ENCODE measurements around the gene BCO1.
"Not testable (repeated sequence)": the region's sequence is repeated elsewhere in the genome, so short reads cannot be mapped to it uniquely, and the experiment has no call there.

BCO1 gene, protein sequence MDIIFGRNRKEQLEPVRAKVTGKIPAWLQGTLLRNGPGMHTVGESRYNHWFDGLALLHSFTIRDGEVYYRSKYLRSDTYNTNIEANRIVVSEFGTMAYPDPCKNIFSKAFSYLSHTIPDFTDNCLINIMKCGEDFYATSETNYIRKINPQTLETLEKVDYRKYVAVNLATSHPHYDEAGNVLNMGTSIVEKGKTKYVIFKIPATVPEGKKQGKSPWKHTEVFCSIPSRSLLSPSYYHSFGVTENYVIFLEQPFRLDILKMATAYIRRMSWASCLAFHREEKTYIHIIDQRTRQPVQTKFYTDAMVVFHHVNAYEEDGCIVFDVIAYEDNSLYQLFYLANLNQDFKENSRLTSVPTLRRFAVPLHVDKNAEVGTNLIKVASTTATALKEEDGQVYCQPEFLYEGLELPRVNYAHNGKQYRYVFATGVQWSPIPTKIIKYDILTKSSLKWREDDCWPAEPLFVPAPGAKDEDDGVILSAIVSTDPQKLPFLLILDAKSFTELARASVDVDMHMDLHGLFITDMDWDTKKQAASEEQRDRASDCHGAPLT

GRCh38 chr16:81238296-81239011 is at the start of gene BCO1:
BCO1 (plus strand) TSS chr16:81238689; CDS start chr16:81238909, 220 bp downstream.
- DNase-seq, result peak in 1 of 2 experiments; percentile 6

- DNase-seq, result no peak
Observed at GRCh38 chr16:81189100-81189664, 49.3 kb upstream of the BCO1 start.

- DNase-seq, result no peak
Observed at GRCh38 chr16:81190667-81191066, 47.8 kb upstream of the BCO1 start.

DNA sequence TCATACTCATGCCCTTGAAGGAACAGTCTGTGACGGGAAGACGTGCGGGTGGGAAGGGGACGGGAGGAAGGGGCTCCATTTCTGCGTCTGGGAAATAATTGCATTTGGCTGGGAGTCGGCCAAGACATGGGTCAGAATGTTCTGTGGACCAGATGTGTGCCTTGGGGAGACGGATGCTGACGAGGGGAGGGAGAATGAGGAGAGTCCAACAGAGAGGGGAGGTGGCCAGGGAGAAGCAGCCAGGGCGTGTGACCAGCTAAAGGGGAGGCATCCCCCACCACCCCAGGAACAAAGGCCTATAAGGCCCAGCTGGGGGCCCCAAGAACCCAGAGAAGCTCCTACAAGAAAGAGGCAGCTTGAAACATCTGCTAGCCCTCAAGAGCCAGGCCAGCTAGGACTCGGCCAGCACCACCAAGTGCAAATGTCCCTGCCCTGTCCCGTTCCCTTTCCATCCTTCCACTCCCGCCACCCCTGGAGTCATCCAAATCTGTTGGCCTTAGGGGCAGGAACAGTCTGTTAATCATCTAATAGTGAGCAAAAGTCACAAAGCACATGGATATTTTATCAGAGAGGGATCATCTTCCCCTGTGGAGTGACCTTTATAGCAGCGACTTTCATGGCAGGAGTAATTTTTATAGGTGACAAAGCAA is 42.5 kb upstream of the BCO1 start:
- no peak for DNase-seq

DNA sequence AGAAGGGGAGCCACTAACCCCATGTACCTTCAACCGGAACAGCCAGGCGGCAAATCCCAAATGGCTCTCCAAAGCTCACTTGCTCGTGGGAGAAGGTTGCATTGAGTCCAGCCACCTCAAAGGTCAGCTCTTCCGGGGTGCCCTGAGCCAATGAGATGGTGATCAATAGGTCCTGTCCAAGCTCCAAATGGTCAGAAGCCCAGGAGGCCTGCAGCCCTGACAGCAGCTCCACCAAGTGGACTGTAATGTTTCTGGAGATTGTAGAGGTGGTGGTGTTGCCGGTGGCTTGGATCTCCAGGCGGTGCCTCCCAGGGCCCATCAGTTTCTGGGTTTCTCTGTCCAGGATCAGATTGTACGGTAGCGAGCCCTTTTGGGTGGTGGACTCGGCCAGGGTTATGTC is 39.9 kb upstream of the BCO1 start:
- no peak for DNase-seq

DNA sequence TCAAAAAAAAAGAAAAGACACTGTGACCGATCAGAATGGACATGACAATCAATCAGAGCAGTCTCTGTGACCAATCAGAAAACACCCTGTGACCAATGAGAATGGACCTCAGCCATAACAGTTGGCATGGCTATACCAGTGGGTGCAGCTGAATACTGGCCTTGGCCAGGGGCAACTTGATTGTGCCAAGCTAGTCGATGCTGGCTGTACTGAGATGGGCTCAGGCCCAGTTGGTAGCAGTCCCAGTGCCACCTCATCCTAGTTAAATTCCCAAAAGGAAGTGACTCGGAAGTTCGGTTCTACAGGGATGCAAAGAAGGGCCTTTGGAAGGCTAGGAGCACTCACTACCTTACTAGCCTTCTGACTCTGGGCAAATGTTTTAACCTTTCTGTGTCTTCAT is 37.2 kb upstream of the BCO1 start:
- DNase-seq, result no peak

- peak; percentile 6 to 43 for DNase-seq
Observed at GRCh38 chr16:81204798-81205680, 33.5 kb upstream of the BCO1 start.

GRCh38 chr16:81207076-81207475 is 31.4 kb upstream of the BCO1 start:
- DNase-seq, result no peak

- peak; percentile 26 to 62 for DNase-seq
Observed at GRCh38 chr16:81210807-81211206, 27.7 kb upstream of the BCO1 start.

DNA sequence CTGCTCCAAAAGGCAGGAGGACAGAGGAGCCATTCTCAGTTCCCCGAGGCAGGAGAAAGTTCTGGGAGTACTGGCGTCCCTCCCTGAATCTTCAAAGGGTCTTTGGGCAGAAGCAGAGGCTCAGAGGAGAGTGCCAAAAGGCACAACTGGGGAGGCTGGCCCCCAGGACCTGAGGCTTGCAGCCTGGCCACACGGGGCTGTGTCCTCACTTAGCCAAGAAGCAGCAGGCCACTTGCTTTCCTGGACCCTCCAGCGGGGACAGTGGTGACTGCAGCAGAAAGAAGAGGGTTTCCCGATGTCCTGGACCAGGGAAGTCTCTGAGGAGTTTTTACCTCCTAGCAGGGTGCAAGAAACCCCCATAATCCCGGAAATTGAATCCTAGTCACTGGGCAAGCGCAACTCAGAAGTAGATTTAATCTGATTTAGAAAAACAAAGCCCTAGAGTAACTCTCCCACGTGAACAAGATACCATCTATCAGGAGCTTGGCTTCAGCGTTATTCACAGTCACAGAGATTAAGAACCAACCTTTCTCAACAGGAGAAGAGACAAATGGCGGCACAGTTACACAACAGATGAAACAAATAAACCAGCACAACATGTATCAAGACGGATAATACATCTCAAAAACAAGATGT is 25.5 kb upstream of the BCO1 start:
- DNase-seq, result no peak

- DNase-seq, result no peak
Observed at GRCh38 chr16:81214745-81215166, 23.7 kb upstream of the BCO1 start.

GRCh38 chr16:81216114-81216513 is 22.4 kb upstream of the BCO1 start:
- no peak for DNase-seq

DNA sequence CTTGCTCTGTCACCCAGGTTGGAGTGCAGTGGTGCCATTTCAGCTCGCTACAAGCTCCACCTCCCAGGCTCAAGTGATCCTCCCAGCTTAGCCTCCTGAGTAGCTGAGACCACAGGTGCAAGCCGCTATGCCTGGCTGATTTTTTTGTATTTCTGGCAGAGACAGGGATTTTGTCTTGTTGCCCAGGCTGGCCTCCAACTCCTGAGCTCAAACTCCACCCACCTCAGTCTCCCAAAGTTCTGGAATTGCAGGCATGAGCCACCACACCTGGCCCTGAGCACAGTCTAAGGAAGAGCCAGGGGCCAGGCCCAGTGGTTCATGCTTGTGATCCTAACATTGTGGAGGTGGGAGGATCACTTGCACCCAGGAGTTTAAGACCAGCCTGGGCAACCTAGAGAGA is 21.8 kb upstream of the BCO1 start:
- no peak for DNase-seq

GRCh38 chr16:81219151-81219550 is 19.3 kb upstream of the BCO1 start:
- no peak for DNase-seq

DNA sequence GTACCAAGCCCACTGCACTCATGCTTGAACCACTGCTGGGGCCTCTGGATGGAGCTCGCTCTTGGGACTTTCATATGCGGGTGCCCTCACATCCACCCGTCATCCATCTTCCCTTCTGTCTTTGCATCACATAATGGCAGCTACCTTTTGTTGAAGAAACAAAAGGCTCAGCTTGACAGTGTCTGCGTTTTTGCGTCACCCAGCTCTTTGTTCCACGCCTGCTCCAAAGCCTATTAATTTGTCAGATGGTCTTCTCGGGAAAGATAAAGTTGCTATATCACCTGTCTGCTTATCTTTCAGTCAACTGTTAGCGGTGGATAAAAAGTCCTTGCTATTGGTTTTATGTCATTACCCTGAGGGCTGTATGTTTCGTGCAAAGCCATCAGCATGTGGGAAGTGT is 18.1 kb upstream of the BCO1 start:
- DNase-seq, result no peak

- no peak for DNase-seq
Observed at GRCh38 chr16:81221731-81222130, 16.8 kb upstream of the BCO1 start.

GRCh38 chr16:81224824-81225223 is 13.7 kb upstream of the BCO1 start:
- no peak for DNase-seq

DNA sequence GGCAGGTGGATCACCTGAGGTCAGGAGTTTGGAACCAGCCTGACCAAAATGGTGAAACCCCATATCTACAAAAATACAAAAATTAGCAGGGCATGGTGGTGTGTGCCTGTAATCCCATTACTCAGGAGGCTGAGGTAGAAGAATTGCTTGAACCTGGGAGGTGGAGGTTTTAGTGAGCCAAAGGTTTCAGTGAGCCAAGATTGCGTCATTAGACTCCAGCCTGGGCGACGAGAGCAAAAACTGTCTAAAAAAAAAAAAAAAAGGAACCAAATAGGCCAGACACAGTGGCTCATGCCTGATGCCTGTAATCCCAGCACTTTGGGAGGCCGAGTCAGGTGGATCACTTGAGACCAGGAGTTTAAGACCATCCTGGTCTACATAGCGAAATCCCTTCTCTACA is 12.8 kb upstream of the BCO1 start:
- not testable (repeated sequence) for DNase-seq

DNA sequence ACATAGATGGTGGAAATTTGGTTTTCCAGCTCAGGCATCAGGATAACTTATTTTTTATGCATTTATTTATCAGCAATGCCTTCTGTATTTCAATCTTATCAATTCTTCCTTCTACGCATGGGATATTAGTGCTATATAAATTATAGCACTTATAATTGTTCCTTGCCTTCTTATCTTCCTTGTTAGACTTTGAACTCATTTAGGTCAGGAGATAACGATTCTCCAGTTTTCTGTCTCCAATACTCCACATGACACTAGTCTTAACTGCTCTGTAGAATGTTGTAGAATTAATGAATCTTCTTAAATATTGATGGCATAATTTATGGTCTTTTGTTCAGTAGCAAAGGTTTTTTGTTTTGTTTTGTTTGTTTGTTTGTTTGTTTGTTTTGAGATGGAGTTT is 10.7 kb upstream of the BCO1 start:
- no peak for DNase-seq

- no peak for DNase-seq
Observed at GRCh38 chr16:81229811-81230210, 8.7 kb upstream of the BCO1 start.

DNA sequence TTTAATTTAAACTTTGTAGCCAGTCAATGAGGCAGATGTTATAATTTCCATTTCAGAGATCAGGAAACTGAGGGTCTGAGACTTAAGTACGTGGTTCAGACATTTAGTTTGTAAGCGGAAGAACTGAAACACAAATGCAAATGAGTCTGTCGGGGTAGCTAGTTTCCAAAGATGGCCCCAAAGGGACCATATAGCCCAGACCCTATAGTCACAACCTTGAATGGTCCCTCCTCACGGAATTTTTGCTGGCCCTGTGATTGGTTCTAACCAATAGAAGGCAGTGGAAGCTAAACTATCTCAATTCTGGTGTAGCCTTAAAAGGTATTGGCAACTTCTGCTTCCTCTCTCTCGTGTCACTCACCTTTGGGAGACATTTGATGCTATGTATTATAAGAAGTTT is 7.5 kb upstream of the BCO1 start:
- no peak for DNase-seq
